ENCODE results near the gene GPR34.
"Not testable (repeated sequence)": the region's sequence is repeated elsewhere in the genome, so short reads cannot be mapped to it uniquely, and the experiment has no call there.

The GPR34 gene

DNA sequence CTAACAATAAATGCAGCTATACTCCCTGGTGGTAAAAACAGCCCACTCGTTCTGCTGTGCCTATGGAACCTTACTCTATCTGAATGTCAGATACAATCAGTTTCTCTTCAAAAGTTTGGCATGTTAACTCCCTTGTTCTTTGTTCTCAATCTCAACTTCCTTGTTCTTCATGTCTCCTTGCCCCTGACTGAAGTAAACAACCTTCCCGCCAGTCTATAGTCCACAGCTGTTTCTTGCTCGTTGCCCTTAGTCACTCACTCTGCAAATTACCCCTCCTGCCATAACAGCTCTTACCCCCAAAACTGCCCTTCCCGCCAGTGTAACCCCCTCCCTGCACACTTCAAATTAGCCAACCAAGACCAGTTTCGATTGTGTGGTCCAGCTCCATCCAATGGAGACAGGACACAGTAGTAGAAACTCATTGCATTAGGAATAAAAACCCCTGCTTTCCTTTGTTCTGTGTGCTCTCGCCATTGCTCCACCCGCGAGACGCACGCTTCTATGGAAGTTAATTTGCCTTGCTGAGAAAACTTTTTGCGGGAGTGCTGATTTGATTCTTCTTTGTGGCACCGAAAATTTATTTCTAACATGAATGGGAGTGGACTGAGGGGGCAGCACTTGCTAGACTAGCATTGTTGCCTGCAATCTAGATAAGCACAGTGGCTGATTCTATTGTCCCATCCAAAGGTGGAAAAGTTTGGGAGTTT is 28.1 kb downstream of the GPR34 start:
- no peak overlapping the region for H3K4me3 ChIP-seq (ENCODE audit: low read depth, low read length)
- no peak overlapping the region for H2AFZ ChIP-seq (ENCODE audit: low read length, unreplicated experiment)
- H3K4me1 ChIP-seq (ENCODE audit: control insufficient read depth, insufficient read depth, low read length, unreplicated experiment), result no peaks in the 10 kb centered on the region
- no peaks in the 10 kb centered on the region for H3K36me3 ChIP-seq (ENCODE audit: insufficient read depth, low read length)
- no peak overlapping the region for H3K27ac ChIP-seq (ENCODE audit: low read depth, low read length)
- H3K79me2 ChIP-seq (ENCODE audit: control insufficient read depth, insufficient read depth, low read length, unreplicated experiment), result no peaks in the 10 kb centered on the region
- no peaks in the 10 kb centered on the region for H3K27me3 ChIP-seq (ENCODE audit: insufficient read depth, low read length)

DNA sequence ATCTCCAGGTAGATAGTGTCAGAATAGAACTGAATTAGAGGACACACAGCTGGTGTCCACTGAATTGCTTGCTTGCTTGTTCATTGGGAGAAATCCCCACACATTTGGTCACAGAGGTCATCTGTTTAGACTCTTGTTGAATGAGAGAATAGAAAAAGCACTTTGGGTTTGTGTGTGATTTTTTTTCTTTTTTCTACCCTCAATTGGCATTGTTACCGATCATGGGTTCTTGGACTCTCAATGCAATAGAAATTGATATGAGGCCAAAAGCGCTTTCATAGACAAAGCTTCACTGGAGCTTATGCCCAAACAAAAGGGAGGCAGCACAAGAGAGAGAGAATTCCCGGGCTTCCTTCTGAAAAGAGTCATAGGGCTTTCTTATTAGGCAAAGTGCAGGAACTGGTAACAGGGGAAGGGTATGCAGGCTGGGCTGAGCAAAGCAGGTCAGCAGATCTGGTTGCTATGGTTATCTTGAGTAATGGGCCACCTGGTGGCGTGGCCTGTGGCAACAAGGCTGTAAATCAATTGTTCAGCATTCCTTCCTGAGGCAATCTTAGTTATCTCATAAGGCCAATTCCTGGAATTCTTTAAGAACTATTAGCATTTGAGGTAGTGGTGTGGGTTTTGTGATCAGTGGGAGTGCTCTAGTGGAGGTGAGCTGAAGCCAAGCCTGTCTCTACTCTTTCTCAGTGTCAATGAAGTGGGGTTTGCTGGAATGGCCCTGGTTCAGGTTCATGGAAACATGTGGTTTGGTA is 29.9 kb downstream of the GPR34 start:
- no peak overlapping the region for H2AFZ ChIP-seq (ENCODE audit: low read length, unreplicated experiment)
- no peak overlapping the region for H3K4me3 ChIP-seq (ENCODE audit: low read depth, low read length)
- H3K79me2 ChIP-seq (ENCODE audit: control insufficient read depth, insufficient read depth, low read length, unreplicated experiment), result no peaks in the 10 kb centered on the region
- H3K36me3 ChIP-seq (ENCODE audit: insufficient read depth, low read length), result no peaks in the 10 kb centered on the region
- H3K4me1 ChIP-seq (ENCODE audit: control insufficient read depth, insufficient read depth, low read length, unreplicated experiment), result peaks cover 3% of the 10 kb centered on the region
- no peaks in the 10 kb centered on the region for H3K27me3 ChIP-seq (ENCODE audit: insufficient read depth, low read length)
- no peak overlapping the region for H3K27ac ChIP-seq (ENCODE audit: low read depth, low read length)

DNA sequence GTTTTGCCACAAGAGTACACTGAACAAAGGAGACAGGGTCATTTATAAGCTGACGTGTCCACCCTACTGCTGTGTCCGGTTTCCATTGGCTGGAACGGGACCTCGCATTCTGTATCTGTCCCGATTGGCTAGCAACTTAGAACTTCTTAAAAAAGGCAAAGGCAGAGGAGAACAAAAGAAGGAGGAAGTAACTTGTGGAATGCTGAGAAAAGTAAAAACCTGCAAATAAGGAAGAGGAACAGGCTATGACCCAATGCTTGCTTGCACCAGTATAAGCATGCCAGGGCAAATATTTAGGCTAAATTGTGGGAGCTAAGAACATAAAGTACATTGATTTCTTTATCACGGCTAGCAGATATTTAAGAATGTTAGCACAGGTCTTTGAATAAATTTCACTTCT is 30.8 kb downstream of the GPR34 start:
- H3K79me2 ChIP-seq (ENCODE audit: control insufficient read depth, insufficient read depth, low read length, unreplicated experiment); H3K27me3 ChIP-seq (ENCODE audit: insufficient read depth, low read length); H3K4me3 ChIP-seq (ENCODE audit: low read depth, low read length); H3K27ac ChIP-seq (ENCODE audit: low read depth, low read length); H2AFZ ChIP-seq (ENCODE audit: low read length, unreplicated experiment); H3K36me3 ChIP-seq (ENCODE audit: insufficient read depth, low read length); H3K4me1 ChIP-seq (ENCODE audit: control insufficient read depth, insufficient read depth, low read length, unreplicated experiment): not testable (repeated sequence)

DNA sequence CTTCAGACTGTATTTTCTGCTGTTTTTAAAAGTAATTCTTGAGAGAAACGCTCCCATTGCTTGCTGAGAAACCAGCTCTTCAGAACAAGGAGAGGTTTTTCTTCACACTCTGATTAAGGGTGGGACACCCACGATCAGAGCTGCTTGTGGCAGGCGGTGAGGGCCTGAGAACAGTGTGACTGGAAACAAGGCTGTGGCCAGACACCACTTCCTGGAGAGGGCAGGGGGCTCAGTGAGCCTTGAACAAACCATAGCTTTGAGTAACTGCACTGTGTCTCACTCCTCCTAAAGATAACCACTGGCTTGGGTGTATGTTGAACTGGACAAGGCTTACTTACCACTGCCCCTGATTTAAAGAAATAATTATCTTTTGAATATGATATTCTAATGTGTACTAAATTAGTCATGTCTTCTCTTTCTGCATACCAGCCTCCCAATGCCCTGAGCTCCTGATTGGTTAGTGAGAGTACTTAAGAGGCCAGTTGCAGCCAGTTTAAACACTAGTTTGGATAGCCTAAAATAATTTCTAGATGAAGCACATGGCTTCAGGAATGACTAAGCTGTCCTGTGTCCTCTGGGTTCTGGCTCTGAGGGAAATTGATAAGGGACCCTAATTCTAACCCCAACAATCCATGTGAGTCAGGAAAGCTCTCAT is 31.5 kb downstream of the GPR34 start:
- no peaks in the 10 kb centered on the region for H3K79me2 ChIP-seq (ENCODE audit: control insufficient read depth, insufficient read depth, low read length, unreplicated experiment)
- no peak overlapping the region for H3K27ac ChIP-seq (ENCODE audit: low read depth, low read length)
- no peak overlapping the region for H2AFZ ChIP-seq (ENCODE audit: low read length, unreplicated experiment)
- no peak overlapping the region for H3K4me3 ChIP-seq (ENCODE audit: low read depth, low read length)
- H3K36me3 ChIP-seq (ENCODE audit: insufficient read depth, low read length), result no peaks in the 10 kb centered on the region
- H3K27me3 ChIP-seq (ENCODE audit: insufficient read depth, low read length), result no peaks in the 10 kb centered on the region
- H3K4me1 ChIP-seq (ENCODE audit: control insufficient read depth, insufficient read depth, low read length, unreplicated experiment), result peaks cover 3% of the 10 kb centered on the region

DNA sequence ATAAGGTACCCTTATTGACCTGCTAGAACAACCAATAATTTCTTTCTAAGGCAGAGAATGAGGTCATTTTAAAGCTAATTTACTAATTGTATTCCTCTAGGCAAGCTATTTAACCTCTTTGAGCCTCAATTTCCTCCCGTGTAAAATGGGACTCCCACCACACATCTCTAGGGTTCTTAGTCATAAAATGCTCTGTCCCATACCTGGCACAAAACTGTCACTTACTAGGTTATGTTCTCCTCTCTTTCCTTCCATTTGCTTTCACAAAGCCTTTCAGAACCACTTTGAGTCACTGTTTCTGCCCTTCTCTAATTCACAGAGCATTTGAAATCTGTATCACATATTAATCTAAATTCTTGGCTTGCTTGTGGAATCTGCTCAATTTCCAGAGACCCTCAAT is 32.8 kb downstream of the GPR34 start:
- no peak overlapping the region for H2AFZ ChIP-seq (ENCODE audit: low read length, unreplicated experiment)
- H3K4me1 ChIP-seq (ENCODE audit: control insufficient read depth, insufficient read depth, low read length, unreplicated experiment), result peaks cover 3% of the 10 kb centered on the region
- no peak overlapping the region for H3K27ac ChIP-seq (ENCODE audit: low read depth, low read length)
- no peaks in the 10 kb centered on the region for H3K79me2 ChIP-seq (ENCODE audit: control insufficient read depth, insufficient read depth, low read length, unreplicated experiment)
- no peak overlapping the region for H3K4me3 ChIP-seq (ENCODE audit: low read depth, low read length)
- no peaks in the 10 kb centered on the region for H3K36me3 ChIP-seq (ENCODE audit: insufficient read depth, low read length)
- H3K27me3 ChIP-seq (ENCODE audit: insufficient read depth, low read length), result no peaks in the 10 kb centered on the region

DNA sequence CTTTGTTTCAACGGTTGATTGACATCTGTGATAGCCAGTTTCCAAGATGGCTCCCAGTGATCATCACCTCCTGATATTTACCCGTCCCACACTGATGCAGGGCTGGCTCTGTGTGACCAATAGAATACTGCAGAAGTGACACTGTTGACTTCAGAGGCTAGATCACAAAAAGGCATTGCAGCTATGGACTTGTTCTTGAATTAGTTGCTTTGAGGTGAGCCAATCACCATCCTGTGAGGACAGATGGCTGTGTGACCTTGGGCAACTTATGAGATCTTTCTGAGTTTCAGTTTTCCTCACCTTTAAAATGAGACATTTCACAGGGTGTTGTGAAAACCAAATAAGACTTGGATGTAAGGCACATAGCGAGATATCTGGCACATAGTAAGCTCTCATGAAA is 33.4 kb downstream of the GPR34 start:
- Histone ChIP-seq H3K79me2 (ENCODE audit: control insufficient read depth, insufficient read depth, low read length, unreplicated experiment) (no peaks in the 10 kb centered on the region), H3K4me1 (ENCODE audit: control insufficient read depth, insufficient read depth, low read length, unreplicated experiment) (peaks cover 3% of the 10 kb centered on the region), H3K36me3 (ENCODE audit: insufficient read depth, low read length) (no peaks in the 10 kb centered on the region), H3K4me3 (ENCODE audit: low read depth, low read length) (no peak overlapping the region), H3K27ac (ENCODE audit: low read depth, low read length) (no peak overlapping the region), H3K27me3 (ENCODE audit: insufficient read depth, low read length) (no peaks in the 10 kb centered on the region), H2AFZ (ENCODE audit: low read length, unreplicated experiment) (no peak overlapping the region)

DNA sequence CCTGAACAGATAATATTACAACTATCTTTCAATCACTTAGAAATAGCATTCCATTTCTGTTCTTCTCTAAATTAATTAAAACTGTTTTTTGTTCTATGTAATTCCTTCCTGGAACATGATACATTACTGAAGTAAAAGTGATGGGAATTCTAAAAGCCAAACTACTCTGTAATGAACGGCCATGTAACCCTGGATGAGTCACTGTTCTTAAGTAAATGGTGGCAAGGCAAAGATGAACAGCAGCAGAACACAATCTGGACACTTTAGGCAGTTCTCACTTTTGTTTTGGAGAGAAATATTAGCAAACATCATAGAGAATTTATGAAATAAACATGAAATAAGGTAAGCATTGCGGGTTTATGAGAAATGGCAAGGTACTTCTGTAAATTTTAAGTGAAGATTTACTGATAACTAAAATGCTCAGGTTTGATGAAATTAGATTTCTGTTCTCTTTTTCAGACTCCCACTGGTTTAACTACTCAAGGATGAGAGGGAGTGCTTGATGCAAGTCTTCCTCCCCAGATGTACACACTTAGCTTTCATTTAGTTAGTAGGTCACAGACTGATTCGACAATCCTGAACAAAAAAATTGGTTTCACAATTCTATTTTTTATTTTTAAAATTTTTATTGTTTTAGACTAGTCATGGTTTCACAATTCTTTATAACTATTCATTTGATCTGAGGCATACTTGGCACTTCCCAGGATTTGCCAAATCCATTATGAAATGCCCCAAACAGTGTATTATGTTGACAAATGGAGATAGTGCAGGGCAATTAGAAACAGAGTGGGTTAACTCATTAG is 34.2 kb downstream of the GPR34 start:
- Histone ChIP-seq H3K36me3 (ENCODE audit: insufficient read depth, low read length) (no peaks in the 10 kb centered on the region), H3K4me1 (ENCODE audit: control insufficient read depth, insufficient read depth, low read length, unreplicated experiment) (peaks cover 3% of the 10 kb centered on the region), H3K79me2 (ENCODE audit: control insufficient read depth, insufficient read depth, low read length, unreplicated experiment) (no peaks in the 10 kb centered on the region), H3K27ac (ENCODE audit: low read depth, low read length) (peak overlapping the region; percentile 64; the same call in 1 of the 2 replicates), H3K4me3 (ENCODE audit: low read depth, low read length) (no peak overlapping the region), H3K27me3 (ENCODE audit: insufficient read depth, low read length) (no peaks in the 10 kb centered on the region), H2AFZ (ENCODE audit: low read length, unreplicated experiment) (peak overlapping the region; percentile 33)

DNA sequence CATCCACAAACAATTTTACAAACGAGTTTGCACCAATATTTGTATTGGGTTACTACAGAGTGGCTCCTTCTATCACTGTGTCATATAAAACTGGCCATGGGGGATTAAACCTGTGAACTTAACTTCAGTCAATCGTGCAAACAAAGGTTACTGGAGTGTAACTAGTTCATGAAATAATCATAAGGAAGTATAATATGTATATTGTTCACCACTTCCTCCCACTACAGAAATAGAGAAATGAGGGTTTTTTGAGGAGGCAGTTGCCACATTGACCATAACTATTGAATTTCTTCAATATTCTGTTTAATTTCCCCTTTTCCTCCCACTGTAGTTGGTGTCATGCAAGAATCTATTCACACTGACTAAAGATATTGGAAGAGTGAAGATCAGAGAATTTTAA is 35.1 kb downstream of the GPR34 start, which contains the start of gene GPR82:
GPR82 (plus strand) TSS at position 356 of the 400 bp plus-strand sequence. CDS start 2,846 bp downstream, outside the sequence.
- H3K27me3 ChIP-seq (ENCODE audit: insufficient read depth, low read length), result no peaks in the 10 kb centered on the region
- H3K36me3 ChIP-seq (ENCODE audit: insufficient read depth, low read length), result no peaks in the 10 kb centered on the region
- H3K27ac ChIP-seq (ENCODE audit: low read depth, low read length), result peak within 1 kb of the TSS; percentile 64; the same call in 1 of the 2 replicates
- H3K4me3 ChIP-seq (ENCODE audit: low read depth, low read length), result no peak within 1 kb of the TSS
- no peaks in the 10 kb centered on the region for H3K79me2 ChIP-seq (ENCODE audit: control insufficient read depth, insufficient read depth, low read length, unreplicated experiment)
- H2AFZ ChIP-seq (ENCODE audit: low read length, unreplicated experiment), result peak within 1 kb of the TSS; percentile 33
- peaks cover 3% of the 10 kb centered on the region for H3K4me1 ChIP-seq (ENCODE audit: control insufficient read depth, insufficient read depth, low read length, unreplicated experiment)

DNA sequence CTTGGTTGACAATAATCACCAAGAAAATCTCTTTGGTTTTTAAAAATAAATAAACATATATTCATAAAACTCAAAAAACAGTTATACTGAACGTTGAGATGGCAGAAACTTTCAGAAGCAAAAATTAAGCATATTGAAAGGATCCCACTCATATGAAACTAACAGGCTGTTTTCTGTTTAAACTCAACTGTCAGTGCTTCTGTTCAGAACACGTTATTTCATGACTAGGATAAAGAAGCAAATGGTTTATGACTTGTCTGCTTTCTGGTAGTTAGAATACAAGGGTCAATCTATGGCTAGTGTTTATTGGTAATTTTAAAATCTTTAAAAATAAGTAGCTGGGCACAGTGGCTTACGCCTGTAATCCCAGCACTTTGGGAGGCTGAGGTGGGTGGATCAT is 39.4 kb downstream of the GPR34 start:
- Histone ChIP-seq H3K4me1 (ENCODE audit: control insufficient read depth, insufficient read depth, low read length, unreplicated experiment) (no peaks in the 10 kb centered on the region), H3K27me3 (ENCODE audit: insufficient read depth, low read length) (no peaks in the 10 kb centered on the region), H3K4me3 (ENCODE audit: low read depth, low read length) (no peak overlapping the region), H3K79me2 (ENCODE audit: control insufficient read depth, insufficient read depth, low read length, unreplicated experiment) (no peaks in the 10 kb centered on the region), H3K36me3 (ENCODE audit: insufficient read depth, low read length) (no peaks in the 10 kb centered on the region), H2AFZ (ENCODE audit: low read length, unreplicated experiment) (no peak overlapping the region), H3K27ac (ENCODE audit: low read depth, low read length) (no peak overlapping the region)

DNA sequence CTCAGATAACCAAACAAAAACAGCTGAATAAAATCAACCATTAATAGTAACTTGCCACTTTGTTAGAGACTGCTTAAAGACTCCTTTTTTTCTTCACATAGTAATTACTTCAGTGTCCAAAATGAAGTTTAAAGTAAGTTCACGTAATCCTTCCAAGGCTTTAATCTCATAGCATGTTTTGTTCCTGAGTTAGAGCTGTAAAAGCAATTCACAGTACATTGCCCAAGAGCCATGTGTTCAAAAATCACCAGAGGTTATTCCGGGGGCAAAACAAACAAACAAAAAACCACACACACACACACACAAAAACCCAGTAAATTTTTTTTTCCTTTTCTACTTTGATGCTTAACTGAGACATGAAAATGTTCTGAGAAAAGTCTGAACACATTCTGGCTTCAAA is 41.3 kb downstream of the GPR34 start:
- Histone ChIP-seq H3K27ac (ENCODE audit: low read depth, low read length) (no peak overlapping the region), H3K4me1 (ENCODE audit: control insufficient read depth, insufficient read depth, low read length, unreplicated experiment) (no peaks in the 10 kb centered on the region)

More for the DNA sequence above, 41.3 kb downstream of the GPR34 start:
- Histone ChIP-seq H3K27me3 (ENCODE audit: insufficient read depth, low read length) (no peaks in the 10 kb centered on the region), H3K4me3 (ENCODE audit: low read depth, low read length) (no peak overlapping the region), H2AFZ (ENCODE audit: low read length, unreplicated experiment) (no peak overlapping the region), H3K79me2 (ENCODE audit: control insufficient read depth, insufficient read depth, low read length, unreplicated experiment) (no peaks in the 10 kb centered on the region), H3K36me3 (ENCODE audit: insufficient read depth, low read length) (no peaks in the 10 kb centered on the region)

All from ACC112 (cell line).